Activated naive CD4-positive, alpha-beta T cell treated with anti-CD3 and anti-CD28 coated beads, Interleukin-2, amount 50 U/mL, for 16 hours (primary cell): ENCODE measurements around the gene DDX3Y.
A peak's percentile ranks its signal among the peaks of the same experiment; 100 is the strongest.

Experiments
- DNase-seq: peaks from one replicate; pipeline ENCODE4 v3.0.0-alpha.2; 2020

The DDX3Y gene

GRCh38 chrY:12904618-12905516 lies at the start of gene DDX3Y:
TSS of gene DDX3Y (plus strand) at chrY:12904868. CDS start at chrY:12904937, 69 bp downstream.
- DNase-seq: peak; percentile 82

- no peak for DNase-seq
Measured at GRCh38 chrY:12855791-12856275, 48.8 kb upstream of the DDX3Y start.

- DNase-seq: no peak
Measured at GRCh38 chrY:12867960-12868359, 36.7 kb upstream of the DDX3Y start.

- no peak for DNase-seq
Measured at GRCh38 chrY:12896973-12897372, 7.7 kb upstream of the DDX3Y start.

GRCh38 chrY:12898604-12899003 lies 6.1 kb upstream of the DDX3Y start:
- no peak for DNase-seq

GRCh38 chrY:12905517-12905872 lies 827 bp downstream of the DDX3Y start:
- peak; percentile 66 for DNase-seq

GRCh38 chrY:12905895-12906294 lies 1.2 kb downstream of the DDX3Y start:
- DNase-seq: no peak

GRCh38 chrY:12913541-12913940 lies 8.9 kb downstream of the DDX3Y start:
- DNase-seq: no peak

- no peak for DNase-seq
Measured at GRCh38 chrY:12928043-12928442, 23.4 kb downstream of the DDX3Y start.

GRCh38 chrY:12941725-12942687 lies 37.3 kb downstream of the DDX3Y start:
- no peak for DNase-seq
